Kidney tubule cell (primary cell): ENCODE results near the gene MAGEF1.

Source experiments
- DNase-seq: peaks from one replicate; pipeline ENCODE4 v3.0.0-alpha.2; 2018; ENCODE audit warnings: low spot score

The MAGEF1 gene

GRCh38 chr3:184669578-184669977, 42.3 kb downstream of the MAGEF1 start:
- DNase-seq = no peak

- no peak for DNase-seq
These were observed 45.4 kb downstream of the MAGEF1 start for GRCh38 chr3:184666442-184666841.

GRCh38 chr3:184665101-184665500, 46.8 kb downstream of the MAGEF1 start:
- no peak for DNase-seq

- DNase-seq = no peak
These were observed 48.1 kb downstream of the MAGEF1 start for GRCh38 chr3:184663756-184664155.

GRCh38 chr3:184663356-184663755, 48.5 kb downstream of the MAGEF1 start:
- DNase-seq = no peak

- DNase-seq = no peak
These were observed 49.7 kb downstream of the MAGEF1 start for GRCh38 chr3:184662187-184662586.

- DNase-seq = no peak
These were observed 50.9 kb downstream of the MAGEF1 start for GRCh38 chr3:184660931-184661330.
